IMR-90 (cell line): ENCODE data around the gene MRPS16.

Source experiments
- CTCF ChIP-seq: conservative IDR thresholded peaks from 2 replicates; pipeline ENCODE4 v1.5.1; 2012; ENCODE audit warnings: mild to moderate bottlenecking, low read depth, low read length, improper control_type of control experiment
- FOS ChIP-seq: fragments of 150-350 bp; IDR thresholded peaks from 2 replicates; pipeline ENCODE4 v1.6.1; 2016; ENCODE audit warnings: low read depth, low read length
- MAFK ChIP-seq: IDR thresholded peaks from 2 replicates; pipeline ENCODE4 v1.6.1; 2012; ENCODE audit warnings: low read depth, low read length, improper control_type of control experiment
- MAZ ChIP-seq: IDR thresholded peaks from 2 replicates; pipeline ENCODE4 v1.6.1; 2012; ENCODE audit warnings: low read depth, mild to moderate bottlenecking, low read length, improper control_type of control experiment, moderate library complexity, borderline replicate concordance
- POLR2A ChIP-seq: IDR thresholded peaks from 2 replicates; pipeline ENCODE4 v1.6.1; 2012; ENCODE audit warnings: mild to moderate bottlenecking, low read depth, low read length
- RAD21 ChIP-seq: IDR thresholded peaks from 2 replicates; pipeline ENCODE4 v1.6.1; 2012; ENCODE audit warnings: low read length, improper control_type of control experiment
- RFX5 ChIP-seq: IDR thresholded peaks from 2 replicates; pipeline ENCODE4 v1.8.0; 2012; ENCODE audit warnings: low read depth, mild to moderate bottlenecking, low read length, moderate library complexity
- SMC3 ChIP-seq: fragments of 150-350 bp; IDR thresholded peaks from 2 replicates; pipeline ENCODE4 v1.6.1; 2016; ENCODE audit warnings: low read depth, mild to moderate bottlenecking, antibody characterized with exemption, low read length, moderate library complexity

GRCh38 chr10:73205890-73206289 is 46.6 kb downstream of the MRPS16 start:
- no peak for TF ChIP-seq MAZ
- no peak for TF ChIP-seq RFX5
- TF ChIP-seq CTCF: no peak
- no peak for TF ChIP-seq SMC3
- TF ChIP-seq MAFK: no peak
- TF ChIP-seq POLR2A: no peak
- no peak for TF ChIP-seq RAD21
- no peak for TF ChIP-seq FOS
